Fibroblast of pulmonary artery (primary cell): ENCODE results near the gene SYCP1.
A peak's percentile ranks its signal among the peaks of the same experiment; 100 is the strongest.

Source experiments
- DNase-seq: peaks from one replicate; pipeline ENCODE4 v3.0.0-alpha.2; 2010; ENCODE audit warnings: low read depth
- H3K4me3 ChIP-seq: replicated peaks from 2 replicates; pipeline ENCODE4 v1.5.1; 2011; ENCODE audit warnings: low read depth, mild to moderate bottlenecking, control low read depth, low read length, moderate library complexity
- CTCF ChIP-seq: IDR thresholded peaks from 2 replicates; pipeline ENCODE4 v1.5.1; 2011; ENCODE audit warnings: mild to moderate bottlenecking, control low read depth, low read length, inconsistent platforms; ENCODE audit errors: missing control alignments

The SYCP1 gene

GRCh38 chr1:115031595-115031994, 176.9 kb downstream of the SYCP1 start:
- TF ChIP-seq CTCF = no peak
- DNase-seq = no peak
- H3K4me3 ChIP-seq = no peak overlapping the region

- DNase-seq = no peak
- H3K4me3 ChIP-seq = no peak overlapping the region
- TF ChIP-seq CTCF = no peak
Observed at GRCh38 chr1:115035652-115036051, 181.0 kb downstream of the SYCP1 start.

- TF ChIP-seq CTCF = no peak
- no peak overlapping the region for H3K4me3 ChIP-seq
- DNase-seq = no peak
Observed at GRCh38 chr1:115036814-115037507, 182.3 kb downstream of the SYCP1 start.

GRCh38 chr1:115040501-115040900, 185.8 kb downstream of the SYCP1 start:
- TF ChIP-seq CTCF = no peak
- no peak for DNase-seq

GRCh38 chr1:115041654-115042053, 187.0 kb downstream of the SYCP1 start:
- no peak overlapping the region for H3K4me3 ChIP-seq
- DNase-seq = peak; percentile 24
- TF ChIP-seq CTCF = peak; percentile 34

More at GRCh38 chr1:115040501-115040900, 185.8 kb downstream of the SYCP1 start:
- H3K4me3 ChIP-seq = no peak overlapping the region
